H1 (cell line): ENCODE data around the gene GABRR2. TPM values are rescaled to one million over a fixed set of nuclear protein-coding genes. Genes with fewer than 3 reads are reported as not detected.

ENCODE experiments used
- CTCF ChIP-seq, 3 experiments: IDR thresholded peaks; 1 replicate in 2 of 3; 2 replicates in 1 of 3; pipeline versions ENCODE4 v1.5.1 to v1.6.1; 2011; ENCODE audit warnings: low read length in 3 of 3, mild to moderate bottlenecking in 3 of 3, inconsistent platforms in 2 of 3, low read depth in 1 of 3, moderate library complexity in 1 of 3; ENCODE audit not compliant: insufficient read depth in 1 of 3; ENCODE audit errors: control extremely low read depth in 1 of 3
- NANOG ChIP-seq: IDR thresholded peaks from 2 replicates; pipeline ENCODE4 v1.6.1; 2011; ENCODE audit warnings: low read length, low read depth, mild to moderate bottlenecking, inconsistent platforms; ENCODE audit not compliant: insufficient read depth, poor library complexity, severe bottlenecking
- polyA plus RNA-seq, 7 experiments: library from polyadenylated mRNA; depleted of rRNA in 3 of 7; stranded (reverse) in 5 of 7; unstranded in 2 of 7; fragments of >200 nt in 5 of 7; fragments of 200-250 nt in 2 of 7; gene quantifications; 1 replicate in 5 of 7; 2 replicates in 1 of 7; 4 replicates in 1 of 7; pipeline versions ENCODE4 v1.2.1 to v1.2.3, GENCODE V29; 2011 to 2013; ENCODE audit warnings: missing spikeins in 2 of 7, mixed read lengths in 2 of 7
- total RNA-seq: library from RNA; stranded (reverse); fragmentation: NEBNext Ultra II Directional; extraction: Animal tissue kit (Norgen Biotek cat#: 25700); gene quantifications from 2 replicates; pipeline ENCODE4 v1.2.1, GENCODE V29; 2021

The GABRR2 gene
- total and polyA plus RNA-seq, 2 of the 8 experiments (the other 6 are each of a cell fraction or from before 2014, with no cell fraction given), result not detected

DNA sequence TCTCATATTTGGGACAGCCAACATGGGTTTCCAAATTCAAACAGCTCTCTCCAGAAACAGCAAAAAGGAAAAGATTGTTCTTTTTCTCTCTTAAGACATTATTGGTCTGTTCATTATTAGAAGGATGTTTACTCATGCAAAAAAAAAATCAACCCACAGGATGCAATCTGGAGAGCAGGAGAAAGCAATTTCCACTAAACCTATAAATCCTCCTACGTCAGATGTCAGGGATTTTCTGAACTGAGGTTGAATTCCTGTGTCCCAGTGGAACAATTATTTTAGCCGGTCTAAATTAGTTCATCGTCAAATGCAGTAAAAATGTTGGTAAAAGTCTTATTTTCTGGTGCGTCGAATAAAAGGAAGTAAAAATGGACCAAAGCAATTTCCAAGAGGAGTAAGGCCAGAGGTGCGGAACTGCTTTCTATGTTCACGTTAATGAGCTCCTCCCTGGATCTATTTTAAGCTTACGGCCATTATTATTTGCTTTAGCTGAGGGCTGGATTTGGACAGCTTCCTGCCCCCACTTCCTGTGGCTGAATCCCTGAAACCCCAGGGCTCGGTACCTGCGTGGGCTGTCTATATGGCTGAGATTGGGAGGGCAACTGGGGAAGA, 97.7 kb downstream of the GABRR2 start, which contains the start of gene GABRR1 (continued):
- TF ChIP-seq CTCF (IDR thresholded peaks at IDR 0.05; ENCODE audit: control extremely low read depth in 1 of 3, insufficient read depth in 1 of 3, low read depth in 1 of 3, low read length in 3 of 3), result no peak
- no peak for TF ChIP-seq NANOG
